HepG2 (cell line): Measurements from ENCODE around the gene FRMD1. TPM values are rescaled to one million over a fixed set of nuclear protein-coding genes. Genes with fewer than 3 reads are reported as not detected.

Experiments used
- ATAC-seq: fragments of 200-7000 bp; cut with Tn5 transposase; 3 replicates; pipeline ENCODE4 v1.9.1; 2020; ENCODE audit warnings: mild to moderate bottlenecking, moderate library complexity
- BruUV-seq: library from RNA; stranded (reverse); fragments of 400-500 nt; replicated peaks from 2 replicates; lab custom pipeline; 2021; lab: Mats Ljungman, UMichigan
- CTCF ChIA-PET: fragments of 300-600 bp; formaldehyde crosslinking; extraction: SDS; loops from one replicate; lab custom pipeline; 2021; ENCODE audit warnings: low total read pairs, inconsistent platforms, low intra/inter-chr PET ratio; lab: Yijun Ruan, JAX
- POLR2A ChIA-PET: fragments of 350-600 bp; sonication (Branson Sonifier 250); formaldehyde crosslinking; loops from one replicate; lab custom pipeline; 2020; ENCODE audit warnings: antibody characterized with exemption, inconsistent platforms; lab: Yijun Ruan, JAX
- DNase-seq: peaks from one replicate; pipeline ENCODE4 v3.0.0-alpha.2; 2015; ENCODE audit warnings: low spot score
- FAIRE-seq: peaks from 3 replicates; lab custom pipeline; 2011; peaks lifted over from hg19 to GRCh38; lab: Jason Lieb, UNC
- H2AFZ ChIP-seq: one replicate; pipeline ENCODE4 v1.6.1; 2011; ENCODE audit warnings: low read length, inconsistent platforms
- H3K27ac ChIP-seq: fragments of 300-600 bp; 3 replicates; pipeline ENCODE4 v1.8.0; 2011; ENCODE audit warnings: mixed run types, mild to moderate bottlenecking, mixed read lengths, low read length, inconsistent platforms; ENCODE audit not compliant: insufficient read depth; ENCODE audit errors: extremely low read length
- H3K27me3 ChIP-seq, 2 experiments: fragments of 200-600 bp in 1 of 2; 2 replicates in 1 of 2; 3 replicates in 1 of 2; pipeline versions ENCODE4 v1.6.0 to v1.8.0; 2011; ENCODE audit warnings: low read length in 2 of 2, mild to moderate bottlenecking in 2 of 2, moderate library complexity in 2 of 2, inconsistent platforms in 1 of 2; ENCODE audit not compliant: insufficient read depth in 2 of 2, control insufficient read depth in 1 of 2
- H3K36me3 ChIP-seq, 2 experiments: fragments of 200-600 bp in 1 of 2; replicated peaks in 1 of 2; 2 replicates in 1 of 2; 3 replicates in 1 of 2; pipeline versions ENCODE4 v1.5.1 to v1.8.0; 2011; ENCODE audit warnings: low read length in 2 of 2, inconsistent platforms in 1 of 2; ENCODE audit not compliant: insufficient read depth in 2 of 2, control insufficient read depth in 1 of 2
- H3K4me1 ChIP-seq: 2 replicates; pipeline ENCODE4 v1.5.1; 2012; ENCODE audit warnings: low read length, inconsistent platforms; ENCODE audit not compliant: insufficient read depth
- H3K4me2 ChIP-seq: 2 replicates; pipeline ENCODE4 v1.6.0; 2011; ENCODE audit warnings: low read depth, low read length, inconsistent platforms
- H3K4me3 ChIP-seq, 3 experiments: fragments of 200-600 bp in 1 of 3; sonication (generic), shearing (Covaris generic) in 1 of 3; replicated peaks in 1 of 3; 2 replicates each; pipeline ENCODE4 v1.5.1; 2011 to 2016; ENCODE audit warnings: low read length in 3 of 3, inconsistent platforms in 2 of 3, low read depth in 2 of 3, mild to moderate bottlenecking in 2 of 3, control low read depth in 1 of 3, mixed read lengths in 1 of 3; ENCODE audit not compliant: insufficient read depth in 1 of 3
- H3K79me2 ChIP-seq: one replicate; pipeline ENCODE4 v1.6.1; 2011; ENCODE audit warnings: low read length, inconsistent platforms; ENCODE audit not compliant: insufficient read depth
- H3K9ac ChIP-seq: 2 replicates; pipeline ENCODE4 v1.6.0; 2011; ENCODE audit warnings: mild to moderate bottlenecking, low read depth, low read length, inconsistent platforms; ENCODE audit not compliant: insufficient read depth
- H3K9me3 ChIP-seq: 2 replicates; pipeline ENCODE4 v1.5.1; 2012; ENCODE audit warnings: mild to moderate bottlenecking, low read length
- H4K20me1 ChIP-seq: 2 replicates; pipeline ENCODE4 v1.6.0; 2011; ENCODE audit warnings: inconsistent platforms, mild to moderate bottlenecking, low read length, moderate library complexity; ENCODE audit not compliant: insufficient read depth
- DNMT1 ChIP-seq: sonication (generic); formaldehyde crosslinking; IDR thresholded peaks from 2 replicates; pipeline ENCODE4 v1.5.1; 2020; ENCODE audit warnings: mild to moderate bottlenecking, missing genetic modification reagents
- NFKB2 ChIP-seq: sonication (generic); formaldehyde crosslinking; IDR thresholded peaks from 2 replicates; pipeline ENCODE4 v1.4.0; 2020; ENCODE audit warnings: missing genetic modification reagents, borderline replicate concordance
- TFDP1 ChIP-seq: IDR thresholded peaks from 2 replicates; pipeline ENCODE4 v1.6.1; 2016; ENCODE audit warnings: missing compliant biosample characterization, missing genetic modification reagents, borderline replicate concordance
- USF2 ChIP-seq, 2 experiments: sonication (generic) in 1 of 2; formaldehyde crosslinking in 1 of 2; IDR thresholded peaks; 2 replicates each; pipeline versions ENCODE4 v1.5.1 to v1.6.1; 2011 to 2020; ENCODE audit warnings: borderline replicate concordance in 1 of 2, low read depth in 1 of 2, low read length in 1 of 2, mild to moderate bottlenecking in 1 of 2, missing genetic modification reagents in 1 of 2, moderate library complexity in 1 of 2
- ZBTB26 ChIP-seq: IDR thresholded peaks from 2 replicates; pipeline ENCODE4 v1.6.1; 2016; ENCODE audit warnings: missing compliant biosample characterization, missing genetic modification reagents, borderline replicate concordance
- ZNF180 ChIP-seq: sonication (generic); formaldehyde crosslinking; IDR thresholded peaks from 2 replicates; pipeline ENCODE4 v1.4.0; 2020; ENCODE audit warnings: low read depth, missing genetic modification reagents, borderline replicate concordance
- ZNF552 ChIP-seq: sonication (generic); formaldehyde crosslinking; IDR thresholded peaks from 2 replicates; pipeline ENCODE4 v1.9.0; 2022; ENCODE audit warnings: missing genetic modification reagents, mild to moderate bottlenecking, borderline replicate concordance
- ZNF724P ChIP-seq: sonication (generic); formaldehyde crosslinking; IDR thresholded peaks from 2 replicates; pipeline ENCODE4 v1.8.0; 2022; ENCODE audit warnings: missing genetic modification reagents, borderline replicate concordance
- ZNF773 ChIP-seq: sonication (generic); formaldehyde crosslinking; IDR thresholded peaks from 2 replicates; pipeline ENCODE4 v1.4.0; 2020; ENCODE audit warnings: missing genetic modification reagents, borderline replicate concordance
- WGBS: methylation state at CpG from one replicate; pipeline ENCODE4 v1.1.6; 2017; ENCODE audit warnings: low lambda C conversion rate; 5-methylcytosine and 5-hydroxymethylcytosine counted together
- in situ Hi-C: cut with HindIII; loops from 2 replicates; pipeline ENCODE4 v1.10.0; 2017; ENCODE audit warnings: low pct_unique_long_range_greater_than_20kb; ENCODE audit not compliant: extremely low pct_ligation_motif_present
- intact Hi-C: fragments of 100-400 bp; cut with micrococcal nuclease; formaldehyde crosslinking; loops from one replicate; pipeline ENCODE4 v1.10.0; 2022; ENCODE audit not compliant: unreplicated experiment
- polyA plus RNA-seq, 8 experiments: library from polyadenylated mRNA; depleted of rRNA in 3 of 8; stranded (reverse) in 7 of 8; unstranded in 1 of 8; fragments of >200 nt; fragmentation: Illumina TruSeq in 4 of 8; extraction: Trizol in 4 of 8; gene quantifications; 2 replicates each; pipeline versions ENCODE4 v1.2.1 to v1.2.3, GENCODE V29; 2011 to 2016; ENCODE audit warnings: low read depth in 4 of 8, missing spikeins in 1 of 8, mixed read lengths in 1 of 8; ENCODE audit not compliant: insufficient read depth in 1 of 8
- total RNA-seq, 5 experiments: library from RNA; depleted of rRNA; stranded (reverse); fragments of >200 nt; fragmentation: Illumina TruSeq; extraction: Trizol; gene quantifications; 2 replicates each; pipeline ENCODE4 v1.2.3, GENCODE V29; 2016; ENCODE audit warnings: low read depth in 1 of 5

Gene FRMD1
- total and polyA plus RNA-seq, 2 of the 13 experiments (the other 11 are each of a cell fraction or from before 2014, with no cell fraction given), result 0.01 TPM; not detected in 1

- TF ChIP-seq USF2 (IDR thresholded peaks at IDR 0.05; ENCODE audit: low read depth, low read length) (no peak), USF2 (CRISPR knock-in tag; IDR thresholded peaks at IDR 0.05; ENCODE audit: borderline replicate concordance) (no peak), NFKB2 (CRISPR knock-in tag) (no peak), ZBTB26 (CRISPR knock-in tag) (no peak), ZNF724P (CRISPR knock-in tag) (no peak), ZNF180 (no peak), ZNF552 (no peak), TFDP1 (CRISPR knock-in tag) (no peak), DNMT1 (CRISPR knock-in tag) (no peak), ZNF773 (CRISPR knock-in tag) (no peak)
- 53% methylated on average over 3 of the region's 3 CpGs for WGBS
- in situ Hi-C loops (no loop called here), intact Hi-C loops (no loop called here)
- Histone ChIP-seq H2AFZ (no peak overlapping the region), H3K27me3 (peaks cover 4 to 40% of the 10 kb centered on the region in 2 experiments; a peak in 4 of 5 replicates), H3K27ac (no peak overlapping the region), H3K9ac (no peak overlapping the region), H3K36me3 (no peaks in the 10 kb centered on the region), H3K79me2 (no peaks in the 10 kb centered on the region), H3K9me3 (no peaks in the 10 kb centered on the region), H3K4me2 (no peak overlapping the region), H3K4me1 (no peaks in the 10 kb centered on the region), H3K4me3 (no peak overlapping the region), H4K20me1 (no peaks in the 10 kb centered on the region)
- BruUV-seq, result no TSS peak
- POLR2A ChIA-PET, result no interaction called here
- peak; percentile 30 for FAIRE-seq
- CTCF ChIA-PET, result no interaction called here
- ATAC-seq, result no peak
- no peak for DNase-seq
These were observed 27.6 kb upstream of the FRMD1 start for GRCh38 chr6:168106633-168107005.
